ENCODE measurements around the gene MLXIP.

DNA sequence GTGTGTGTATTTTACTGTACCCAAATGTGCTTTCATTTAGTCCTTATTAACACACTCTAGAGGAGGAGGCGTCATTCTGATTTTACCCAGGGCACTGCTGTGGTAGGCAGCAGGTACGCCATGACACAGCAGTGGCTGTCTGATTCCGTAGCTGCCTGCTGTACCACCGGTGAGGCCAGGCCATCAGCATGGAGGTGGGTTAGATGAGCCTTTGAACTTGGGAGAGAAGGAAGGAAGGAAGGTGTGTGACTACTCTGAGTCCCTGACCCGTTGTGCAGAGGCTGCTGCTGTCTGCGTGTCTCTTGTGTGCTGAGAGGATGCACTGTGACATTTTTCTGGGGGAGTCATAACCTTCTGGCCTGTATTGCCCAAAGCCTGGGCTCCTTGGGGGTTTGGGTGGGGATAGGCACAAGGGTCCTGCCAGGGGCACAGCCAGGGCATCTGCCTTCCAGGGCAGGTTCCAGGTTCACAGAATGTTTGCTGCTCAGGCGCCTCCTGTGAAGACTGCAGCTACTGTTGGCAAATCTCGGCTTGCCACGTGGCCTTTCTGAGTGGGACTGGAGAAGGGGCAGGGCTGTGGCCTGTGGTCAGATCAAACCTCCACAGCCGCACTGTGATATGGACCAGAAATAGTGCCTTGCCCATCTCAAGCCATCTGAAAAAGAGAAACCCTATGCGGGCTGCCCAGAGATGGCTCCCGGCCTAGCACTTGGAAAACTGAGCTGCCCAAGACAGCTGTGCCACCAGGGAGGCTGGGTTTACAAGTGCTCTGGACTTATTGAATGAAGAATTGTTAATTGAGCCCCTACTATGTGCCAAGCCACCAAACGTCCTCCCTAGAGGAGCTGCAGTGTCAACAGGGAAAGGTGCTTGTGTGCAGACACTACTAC is 47.1 kb downstream of the MLXIP start:
- TF ChIP-seq POLR2AphosphoS5 (IDR thresholded peaks at IDR 0.05; ENCODE audit: insufficient read depth in 1 of 2, low read depth in 1 of 2): no peak
- no peak for TF ChIP-seq POLR2A (IDR thresholded peaks at IDR 0.05)
- TF ChIP-seq CTCF (IDR thresholded peaks at IDR 0.05): no peak
